Brain microvascular endothelial cell (primary cell): ENCODE data around the gene ERG.

Experiments used
- DNase-seq: peaks from one replicate; pipeline ENCODE4 v3.0.0-alpha.2; 2020
- H3K27ac ChIP-seq: fragments of 250-450 bp; sonication (Bioruptor Pico); 2 replicates; pipeline ENCODE4 v1.5.1; 2020; ENCODE audit warnings: mild to moderate bottlenecking, moderate library complexity
- H3K27me3 ChIP-seq: fragments of 250-450 bp; sonication (Bioruptor Pico); replicated peaks from 2 replicates; pipeline ENCODE4 v1.5.1; 2020; ENCODE audit warnings: mild to moderate bottlenecking
- H3K36me3 ChIP-seq: fragments of 250-450 bp; sonication (Bioruptor Pico); replicated peaks from 2 replicates; pipeline ENCODE4 v1.5.1; 2020; ENCODE audit warnings: mild to moderate bottlenecking
- H3K4me3 ChIP-seq: 2 replicates; pipeline ENCODE4 v1.5.1; 2011; ENCODE audit warnings: low read depth, mild to moderate bottlenecking, control low read depth, low read length, moderate library complexity
- in situ Hi-C: cut with HindIII; loops from 2 replicates; pipeline ENCODE4 v1.10.0; 2017; ENCODE audit warnings: low sequenced_read_pairs, low pct_ligation_motif_present
- TF ChIP-seq, protein P1 (sequence below): IDR thresholded peaks from 2 replicates; pipeline ENCODE4 v1.5.1; 2011; ENCODE audit warnings: low read depth, mild to moderate bottlenecking, moderate library complexity, low read length, control low read depth, inconsistent platforms; ENCODE audit errors: missing control alignments

The ERG gene

DNA sequence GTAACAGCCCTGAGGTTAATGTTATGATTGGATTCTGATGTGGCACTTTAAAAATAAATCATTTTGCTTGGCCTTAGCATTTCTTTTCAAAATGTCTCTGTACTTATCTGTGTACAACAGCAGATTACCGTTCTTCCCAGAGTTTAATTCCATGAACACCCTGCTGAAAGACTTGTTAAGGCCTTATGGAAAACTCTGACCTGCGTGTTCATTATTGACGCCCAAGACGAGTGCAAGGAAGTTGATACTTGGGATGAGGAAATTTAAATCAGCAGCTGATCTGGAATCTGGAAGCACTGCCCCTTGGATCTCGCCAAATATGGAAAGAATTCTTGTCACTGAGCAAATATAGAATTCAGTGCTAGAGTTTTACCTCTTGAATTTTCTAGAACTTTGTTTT is 6.7 kb downstream of the ERG start:
- in situ Hi-C loops, result no loop called here

DNA sequence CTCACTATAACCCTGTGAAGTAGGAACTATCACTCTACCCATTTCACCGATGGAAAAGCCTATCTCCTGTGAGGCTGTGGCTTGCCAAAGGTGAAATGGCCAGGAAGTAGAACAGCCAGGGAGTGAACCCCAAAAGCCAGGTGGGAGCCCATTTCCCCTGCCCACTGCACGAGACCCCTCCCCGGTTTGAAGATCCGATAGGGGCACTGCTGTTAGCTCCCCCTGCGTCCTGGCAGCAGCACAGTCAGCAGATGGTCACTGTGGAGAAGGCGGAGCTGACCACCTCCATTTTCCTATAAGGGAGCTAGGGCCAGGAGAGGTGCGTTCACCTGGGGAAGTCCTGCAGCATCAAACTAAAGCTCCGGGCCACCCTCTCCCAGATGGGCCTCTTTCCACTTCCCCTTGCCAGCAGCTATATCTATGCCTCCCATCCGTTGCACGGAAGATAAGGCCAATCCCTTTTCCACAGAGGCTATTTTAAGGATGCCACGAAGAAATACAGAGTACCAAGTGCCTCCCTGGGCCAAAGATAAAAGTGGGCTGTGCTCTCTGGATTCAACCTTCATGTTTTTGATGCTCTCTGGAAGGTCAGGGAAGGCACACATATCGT is 7.8 kb downstream of the ERG start:
- in situ Hi-C loops, result no loop called here
- H3K4me3 ChIP-seq, result no peak overlapping the region
- DNase-seq, result no peak
- H3K27ac ChIP-seq, result no peak overlapping the region
- TF ChIP-seq, protein P1, sequence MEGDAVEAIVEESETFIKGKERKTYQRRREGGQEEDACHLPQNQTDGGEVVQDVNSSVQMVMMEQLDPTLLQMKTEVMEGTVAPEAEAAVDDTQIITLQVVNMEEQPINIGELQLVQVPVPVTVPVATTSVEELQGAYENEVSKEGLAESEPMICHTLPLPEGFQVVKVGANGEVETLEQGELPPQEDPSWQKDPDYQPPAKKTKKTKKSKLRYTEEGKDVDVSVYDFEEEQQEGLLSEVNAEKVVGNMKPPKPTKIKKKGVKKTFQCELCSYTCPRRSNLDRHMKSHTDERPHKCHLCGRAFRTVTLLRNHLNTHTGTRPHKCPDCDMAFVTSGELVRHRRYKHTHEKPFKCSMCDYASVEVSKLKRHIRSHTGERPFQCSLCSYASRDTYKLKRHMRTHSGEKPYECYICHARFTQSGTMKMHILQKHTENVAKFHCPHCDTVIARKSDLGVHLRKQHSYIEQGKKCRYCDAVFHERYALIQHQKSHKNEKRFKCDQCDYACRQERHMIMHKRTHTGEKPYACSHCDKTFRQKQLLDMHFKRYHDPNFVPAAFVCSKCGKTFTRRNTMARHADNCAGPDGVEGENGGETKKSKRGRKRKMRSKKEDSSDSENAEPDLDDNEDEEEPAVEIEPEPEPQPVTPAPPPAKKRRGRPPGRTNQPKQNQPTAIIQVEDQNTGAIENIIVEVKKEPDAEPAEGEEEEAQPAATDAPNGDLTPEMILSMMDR, result no peak
- no peaks in the 10 kb centered on the region for H3K27me3 ChIP-seq
- no peaks in the 10 kb centered on the region for H3K36me3 ChIP-seq

More for the DNA sequence above, 6.7 kb downstream of the ERG start:
- TF ChIP-seq, protein P1, result no peak
- Histone ChIP-seq H3K27me3 (no peaks in the 10 kb centered on the region), H3K36me3 (no peaks in the 10 kb centered on the region), H3K27ac (no peak overlapping the region), H3K4me3 (no peak overlapping the region)
- DNase-seq, result no peak

DNA sequence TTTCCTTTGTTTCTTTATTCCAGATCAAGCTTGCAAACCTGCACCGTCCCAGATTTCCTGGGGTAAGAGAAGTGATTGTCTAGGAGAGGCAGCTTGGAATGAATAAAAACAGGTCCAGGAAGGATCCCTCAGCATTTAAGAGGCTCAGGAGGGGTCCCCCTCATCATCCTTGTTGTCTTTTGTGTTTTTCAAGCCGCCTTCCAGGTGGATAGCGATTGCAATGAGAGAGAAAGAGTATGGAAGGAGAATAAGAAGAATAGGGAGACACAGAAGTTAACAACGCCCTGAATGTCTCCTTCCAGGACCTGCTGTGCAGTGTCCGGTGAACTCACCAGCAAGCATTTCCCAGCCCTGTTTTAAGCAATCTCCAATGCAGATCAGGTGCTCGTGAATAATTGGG is 8.5 kb downstream of the ERG start:
- TF ChIP-seq, protein P1, result no peak
- in situ Hi-C loops, result no loop called here
- H3K27ac ChIP-seq, result no peak overlapping the region

DNA sequence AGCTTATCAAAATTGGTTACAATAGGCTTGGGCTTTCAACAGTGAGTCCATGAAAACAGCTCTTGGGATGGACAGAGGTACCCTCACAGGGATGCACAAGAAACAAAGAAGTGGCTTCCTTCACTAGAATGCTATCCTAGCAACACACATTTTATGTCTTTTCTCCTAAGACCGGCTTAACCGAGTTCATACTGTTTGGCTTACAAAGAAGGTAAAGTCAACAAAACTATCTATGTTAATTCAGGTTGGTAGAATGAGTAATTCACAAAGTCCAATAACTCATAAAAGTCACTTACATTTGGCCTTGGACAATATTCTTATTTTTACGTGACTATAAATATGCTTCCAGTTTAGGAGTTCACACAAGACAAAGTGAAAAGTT is 9.0 kb downstream of the ERG start:
- Histone ChIP-seq H3K27ac (no peak overlapping the region), H3K4me3 (no peak overlapping the region)
- TF ChIP-seq, protein P1, result no peak

More for the DNA sequence above, 8.5 kb downstream of the ERG start:
- no peaks in the 10 kb centered on the region for H3K27me3 ChIP-seq
- H3K4me3 ChIP-seq, result no peak overlapping the region
- no peaks in the 10 kb centered on the region for H3K36me3 ChIP-seq
- no peak for DNase-seq

DNA sequence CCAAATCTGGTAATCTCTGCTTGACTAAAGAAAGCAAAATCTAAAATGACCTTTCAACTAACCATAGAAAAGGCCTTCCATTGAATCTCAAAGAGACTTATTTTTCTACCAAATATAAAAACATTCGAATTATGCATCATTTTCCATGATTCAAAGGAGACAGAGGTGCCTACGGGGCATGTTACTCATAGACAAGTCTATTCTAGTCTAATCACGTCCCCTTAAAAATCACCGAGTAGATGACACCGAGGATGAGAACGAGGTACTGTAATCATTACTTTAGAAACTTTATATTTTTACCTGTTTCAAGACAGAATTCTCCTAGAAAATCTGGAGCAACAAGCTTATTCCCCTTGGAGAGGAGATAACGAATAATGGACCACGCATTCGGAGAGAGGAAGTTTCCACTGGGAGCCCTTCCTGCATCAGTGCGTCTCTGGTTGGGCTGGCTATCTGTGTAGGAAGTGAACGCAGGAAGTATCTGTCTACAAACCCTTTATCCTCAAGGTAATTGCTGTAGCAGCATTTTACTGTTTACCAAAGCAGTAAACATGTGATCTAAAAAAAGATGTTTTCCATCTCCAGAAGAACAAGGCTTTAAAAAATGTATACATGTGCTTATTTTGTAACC is 9.5 kb downstream of the ERG start:
- no peak for DNase-seq
- H3K4me3 ChIP-seq, result no peak overlapping the region
- no peaks in the 10 kb centered on the region for H3K36me3 ChIP-seq
- in situ Hi-C loops, result no loop called here
- no peaks in the 10 kb centered on the region for H3K27me3 ChIP-seq
- TF ChIP-seq, protein P1, result no peak
- H3K27ac ChIP-seq, result no peak overlapping the region

More for the DNA sequence above, 9.0 kb downstream of the ERG start:
- in situ Hi-C loops, result no loop called here
- DNase-seq, result no peak
- Histone ChIP-seq H3K27me3 (no peaks in the 10 kb centered on the region), H3K36me3 (no peaks in the 10 kb centered on the region)
